Esophagus squamous epithelium (tissue), 4 donors: Measurements from ENCODE around the gene KDM4C.

Experiments
- CTCF ChIP-seq, 6 experiments: fragments of 450-650 bp in 4 of 6; fragments of 200-600 bp in 2 of 6; sonication (generic) in 2 of 6; IDR thresholded peaks; one replicate each; pipeline ENCODE4 v1.5.1; 2016 to 2019; ENCODE audit warnings: antibody characterized with exemption in 6 of 6, mild to moderate bottlenecking in 4 of 6, moderate library complexity in 4 of 6
- POLR2A ChIP-seq, 4 donors: fragments of 450-650 bp; IDR thresholded peaks; one replicate each; pipeline ENCODE4 v1.6.1; 2017; ENCODE audit warnings: antibody characterized with exemption in 4 of 4, mild to moderate bottlenecking in 4 of 4, moderate library complexity in 3 of 4

GRCh38 chr9:6822696-6823095 lies 64.9 kb downstream of the KDM4C start:
- TF ChIP-seq CTCF (IDR thresholded peaks at IDR 0.05) (no peak), POLR2A (IDR thresholded peaks at IDR 0.05) (no peak)
